GM21447 (cell line): ENCODE results near the gene ABHD11.
"Not testable (repeated sequence)": the region's sequence is repeated elsewhere in the genome, so short reads cannot be mapped to it uniquely, and the experiment has no call there.

ENCODE experiments used
- ATAC-seq: cut with Tn5 transposase; IDR thresholded peaks from one replicate; pipeline ENCODE4 v1.9.1; 2021; ENCODE audit not compliant: unreplicated experiment

ABHD11 gene, protein sequence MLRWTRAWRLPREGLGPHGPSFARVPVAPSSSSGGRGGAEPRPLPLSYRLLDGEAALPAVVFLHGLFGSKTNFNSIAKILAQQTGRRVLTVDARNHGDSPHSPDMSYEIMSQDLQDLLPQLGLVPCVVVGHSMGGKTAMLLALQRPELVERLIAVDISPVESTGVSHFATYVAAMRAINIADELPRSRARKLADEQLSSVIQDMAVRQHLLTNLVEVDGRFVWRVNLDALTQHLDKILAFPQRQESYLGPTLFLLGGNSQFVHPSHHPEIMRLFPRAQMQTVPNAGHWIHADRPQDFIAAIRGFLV

DNA sequence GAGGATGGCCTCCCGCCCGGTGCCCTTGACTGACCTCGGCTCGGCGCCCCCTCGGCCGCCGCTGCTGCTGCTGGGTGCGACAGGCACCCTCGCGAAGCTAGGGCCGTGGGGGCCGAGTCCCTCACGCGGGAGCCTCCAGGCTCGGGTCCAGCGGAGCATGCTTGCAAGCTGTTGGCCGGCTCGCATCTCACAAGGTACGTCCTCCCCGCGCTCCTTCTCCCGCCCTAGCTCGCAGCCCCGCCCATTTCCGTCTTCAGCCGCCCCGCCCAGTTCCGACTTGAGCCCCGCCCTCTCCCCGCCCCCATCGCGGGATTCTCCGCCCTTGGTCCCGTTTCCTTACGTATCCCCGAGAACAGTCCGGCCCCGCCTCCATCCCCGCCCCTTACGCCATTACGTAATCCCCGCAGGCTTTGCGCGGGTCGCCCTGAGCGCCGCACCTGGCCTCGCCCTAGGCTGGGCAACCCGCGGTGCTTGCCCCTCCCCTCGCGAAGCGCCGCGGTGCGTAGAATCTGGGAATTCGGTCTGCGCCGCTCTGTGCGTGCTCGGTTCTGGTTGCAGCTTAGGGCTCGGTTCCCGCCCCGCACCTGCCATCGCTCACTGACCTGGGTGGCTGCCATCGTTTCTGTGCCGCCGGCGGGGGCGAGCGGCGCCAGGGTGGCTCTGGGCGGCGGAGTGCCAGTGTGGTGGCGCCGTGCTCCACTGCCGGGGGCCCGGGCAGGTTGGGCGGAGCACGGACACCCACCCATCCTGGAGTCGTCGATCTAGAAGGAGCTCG lies at the start of gene ABHD11:
ABHD11 (minus strand) TSS at position 191 of the 775 bp plus-strand sequence; CDS start at position 159, 32 bp downstream.
- peak; percentile 82 for ATAC-seq

DNA sequence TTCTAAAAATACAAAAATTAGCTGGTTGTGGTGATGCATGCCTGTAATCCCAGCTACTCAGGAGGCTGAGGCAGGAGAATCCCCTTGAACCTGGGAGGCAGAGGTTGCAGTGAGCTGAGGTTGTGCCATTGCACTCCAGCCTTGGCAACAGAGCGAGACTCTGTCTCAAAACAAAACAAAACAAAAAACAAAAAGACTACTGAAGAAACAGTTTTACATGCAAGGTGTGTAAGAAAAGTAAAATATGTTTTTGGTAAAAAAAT lies 49.1 kb upstream of the ABHD11 start:
- not testable (repeated sequence) for ATAC-seq

DNA sequence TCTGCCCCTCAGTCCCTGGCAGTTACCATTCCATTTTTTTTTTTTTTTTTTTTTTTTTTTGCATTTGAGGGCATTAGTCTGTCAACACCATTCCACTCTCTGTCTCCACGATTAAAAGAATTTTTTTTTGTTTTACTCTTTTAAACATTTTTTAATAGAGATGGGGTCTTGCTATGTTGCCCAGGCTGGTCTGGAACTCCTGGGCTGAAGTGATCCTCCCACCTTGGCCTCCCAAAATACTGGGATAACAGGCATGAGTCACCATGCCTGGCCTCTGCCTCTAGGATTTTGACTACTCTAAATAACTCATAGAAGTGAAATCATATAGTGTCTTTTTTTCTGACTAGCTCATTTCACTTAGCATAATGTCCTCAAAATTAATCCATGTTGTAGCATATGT lies 48.0 kb upstream of the ABHD11 start:
- ATAC-seq: no peak

DNA sequence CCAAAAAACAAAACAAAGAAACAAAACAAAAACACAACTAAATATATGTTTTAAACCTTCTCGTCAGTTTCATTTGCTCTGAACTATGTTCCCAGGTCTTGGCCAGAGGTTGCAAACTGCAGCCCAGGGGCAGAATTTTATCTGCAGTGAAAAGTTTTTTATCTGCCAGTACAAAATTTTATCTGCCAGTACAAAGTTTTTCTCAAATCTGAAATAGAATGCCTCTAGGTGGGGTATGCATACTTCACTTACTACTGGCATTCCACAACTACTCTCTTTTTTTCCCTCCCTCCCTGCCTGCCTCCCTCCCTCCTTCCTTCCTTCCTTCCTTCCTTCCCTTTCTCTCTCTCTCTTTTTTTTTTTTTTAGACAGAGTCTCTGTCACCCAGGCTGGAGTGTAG lies 40.9 kb upstream of the ABHD11 start:
- ATAC-seq: no peak

GRCh38 chr7:73778801-73779389 lies 40.3 kb upstream of the ABHD11 start:
- ATAC-seq: no peak

GRCh38 chr7:73774923-73775322 lies 36.3 kb upstream of the ABHD11 start:
- no peak for ATAC-seq

GRCh38 chr7:73773700-73774517 lies 35.3 kb upstream of the ABHD11 start:
- no peak for ATAC-seq

DNA sequence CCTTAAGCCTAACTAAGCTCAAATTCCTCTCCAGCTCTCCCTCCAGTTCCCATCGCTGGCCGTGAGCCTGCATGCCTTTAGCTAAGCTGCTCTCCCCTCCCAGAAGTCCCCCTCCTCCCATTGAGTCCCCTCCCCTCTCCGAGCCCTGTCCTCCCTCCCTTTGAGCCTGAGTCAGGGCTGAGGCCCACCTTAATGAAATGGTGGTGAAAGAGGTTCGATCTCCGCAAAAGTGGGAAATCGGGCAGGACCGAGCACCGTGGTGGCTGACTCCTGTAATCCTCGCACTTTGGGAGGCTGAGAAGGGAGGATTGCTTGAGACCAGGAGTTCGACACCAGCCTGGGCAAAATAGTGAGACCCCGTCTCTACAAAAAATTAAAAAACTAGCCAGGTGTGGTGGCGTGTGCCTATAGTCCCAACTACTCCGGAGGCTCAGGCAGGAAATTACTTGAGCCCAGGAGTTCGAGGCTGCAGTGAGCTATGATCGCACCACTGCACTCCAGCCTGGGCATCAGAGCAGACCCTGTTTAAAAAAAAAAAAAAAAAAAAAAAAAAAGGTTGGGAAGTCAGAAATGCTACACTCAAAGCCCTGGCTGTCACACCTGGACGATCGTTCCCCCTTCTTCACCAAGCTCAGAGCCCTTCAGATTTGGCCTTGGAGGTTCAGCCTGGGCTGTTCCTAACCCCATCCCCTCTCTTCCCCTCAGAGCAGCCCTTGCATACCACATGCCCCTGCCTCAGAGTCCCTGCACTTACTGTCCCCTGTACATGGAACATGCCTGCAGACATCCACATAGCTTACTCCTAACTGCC lies 32.5 kb upstream of the ABHD11 start:
- no peak for ATAC-seq

- ATAC-seq: no peak
Observed at GRCh38 chr7:73770002-73770859, 31.6 kb upstream of the ABHD11 start, which contains the start of gene CLDN3. Gene CLDN3 (minus strand): TSS chr7:73770270. CDS start chr7:73770049, 221 bp downstream.

DNA sequence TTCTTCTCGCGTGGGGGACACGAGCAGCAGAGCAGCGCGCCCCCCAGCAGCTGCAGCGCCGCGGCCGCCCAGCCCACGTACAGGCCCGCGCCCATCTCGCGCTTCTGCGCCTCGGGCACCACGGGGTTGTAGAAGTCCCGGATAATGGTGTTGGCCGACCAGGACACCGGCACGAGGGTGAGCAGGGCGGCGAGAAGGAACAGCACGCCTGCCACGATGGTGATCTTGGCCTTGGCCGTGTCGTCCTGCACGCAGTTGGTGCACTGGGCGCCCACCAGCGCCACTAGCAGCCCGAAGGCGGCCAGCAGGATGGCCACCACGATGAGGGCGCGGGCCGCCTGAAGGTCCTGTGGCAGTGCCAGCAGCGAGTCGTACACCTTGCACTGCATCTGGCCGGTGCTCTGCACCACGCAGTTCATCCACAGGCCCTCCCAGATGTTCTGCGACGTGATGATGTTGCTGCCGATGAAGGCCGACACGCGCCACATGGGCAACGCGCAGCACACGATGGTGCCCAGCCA lies 30.9 kb upstream of the ABHD11 start:
- ATAC-seq: no peak

GRCh38 chr7:73768641-73769480 lies 30.3 kb upstream of the ABHD11 start:
- no peak for ATAC-seq

DNA sequence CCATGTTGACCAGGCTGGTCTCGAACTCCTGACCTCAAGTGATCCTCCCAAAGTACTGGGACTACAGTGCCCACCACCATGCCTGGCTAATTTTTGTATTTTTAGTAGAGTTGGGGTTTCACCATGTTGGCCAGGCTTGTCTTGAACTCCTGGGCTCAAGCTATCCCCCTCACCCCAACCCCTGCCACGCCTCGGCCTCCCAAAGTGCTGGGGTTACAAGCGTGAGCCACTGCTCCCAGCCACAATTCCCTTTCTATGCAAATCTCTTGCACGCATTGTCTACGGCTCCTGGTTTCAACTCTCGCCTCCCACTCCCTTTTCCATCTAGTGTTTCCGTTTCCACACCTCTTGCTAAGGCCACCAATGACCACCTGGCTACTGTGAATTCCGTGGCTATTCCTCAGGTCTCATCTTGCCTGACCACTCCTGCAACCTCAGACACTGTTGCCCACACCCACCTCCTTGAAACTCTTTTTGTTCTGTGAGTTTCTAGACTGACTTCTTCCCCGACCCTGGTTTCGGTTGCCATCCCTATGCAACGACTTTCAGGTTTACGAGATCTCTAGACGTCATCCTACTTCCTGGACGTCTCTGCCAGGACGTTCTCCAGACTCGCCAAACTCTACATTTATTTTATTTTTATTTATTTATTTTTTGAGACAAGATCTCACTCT lies 28.1 kb upstream of the ABHD11 start:
- ATAC-seq: no peak

DNA sequence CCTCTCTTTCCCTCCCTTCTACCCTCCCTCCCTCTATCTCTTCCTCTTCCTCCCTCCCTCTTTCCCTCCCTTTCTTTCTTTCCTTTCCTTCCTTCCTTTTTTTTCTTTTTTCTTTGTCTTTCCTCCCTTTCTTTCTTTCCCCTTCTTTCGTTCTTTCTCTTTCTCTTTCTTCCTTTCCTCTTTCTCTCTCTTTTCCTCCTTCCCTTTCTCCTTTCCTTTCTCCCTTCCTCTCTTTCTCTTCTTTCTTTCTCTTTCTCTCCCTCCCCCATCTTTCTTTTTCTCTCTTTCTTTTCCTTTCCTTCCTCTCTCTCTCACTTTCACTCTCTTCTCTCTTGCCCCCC lies 24.0 kb upstream of the ABHD11 start:
- no peak for ATAC-seq

- ATAC-seq: no peak
Observed at GRCh38 chr7:73761854-73762658, 23.5 kb upstream of the ABHD11 start.

DNA sequence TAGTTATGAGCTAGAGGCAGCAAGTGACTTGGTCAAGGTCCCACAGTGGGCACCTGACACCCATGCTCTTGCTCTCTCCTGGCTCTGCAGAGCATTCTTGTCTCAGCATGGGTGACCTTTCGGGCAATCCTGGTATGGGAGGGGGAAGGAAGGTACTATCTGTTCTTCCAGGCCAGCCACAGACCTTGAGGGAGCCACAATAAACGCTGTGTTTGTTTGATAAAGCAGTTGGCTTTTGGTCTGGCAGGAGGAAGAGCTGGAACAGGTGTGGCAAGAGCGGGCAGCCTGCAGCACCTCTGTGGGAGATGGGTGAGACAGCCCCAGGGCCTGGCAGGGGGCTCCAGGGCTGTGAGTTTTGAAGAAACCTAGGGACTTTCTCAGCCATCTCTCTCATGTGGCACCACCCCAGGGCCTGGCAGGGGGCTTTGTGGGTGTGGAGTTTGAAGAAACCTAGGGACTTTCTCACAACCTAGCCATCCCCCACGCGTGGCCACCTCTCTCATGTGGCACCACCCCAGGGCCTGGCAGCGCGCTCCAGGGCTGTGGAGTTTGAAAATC lies 20.1 kb upstream of the ABHD11 start:
- ATAC-seq: no peak

DNA sequence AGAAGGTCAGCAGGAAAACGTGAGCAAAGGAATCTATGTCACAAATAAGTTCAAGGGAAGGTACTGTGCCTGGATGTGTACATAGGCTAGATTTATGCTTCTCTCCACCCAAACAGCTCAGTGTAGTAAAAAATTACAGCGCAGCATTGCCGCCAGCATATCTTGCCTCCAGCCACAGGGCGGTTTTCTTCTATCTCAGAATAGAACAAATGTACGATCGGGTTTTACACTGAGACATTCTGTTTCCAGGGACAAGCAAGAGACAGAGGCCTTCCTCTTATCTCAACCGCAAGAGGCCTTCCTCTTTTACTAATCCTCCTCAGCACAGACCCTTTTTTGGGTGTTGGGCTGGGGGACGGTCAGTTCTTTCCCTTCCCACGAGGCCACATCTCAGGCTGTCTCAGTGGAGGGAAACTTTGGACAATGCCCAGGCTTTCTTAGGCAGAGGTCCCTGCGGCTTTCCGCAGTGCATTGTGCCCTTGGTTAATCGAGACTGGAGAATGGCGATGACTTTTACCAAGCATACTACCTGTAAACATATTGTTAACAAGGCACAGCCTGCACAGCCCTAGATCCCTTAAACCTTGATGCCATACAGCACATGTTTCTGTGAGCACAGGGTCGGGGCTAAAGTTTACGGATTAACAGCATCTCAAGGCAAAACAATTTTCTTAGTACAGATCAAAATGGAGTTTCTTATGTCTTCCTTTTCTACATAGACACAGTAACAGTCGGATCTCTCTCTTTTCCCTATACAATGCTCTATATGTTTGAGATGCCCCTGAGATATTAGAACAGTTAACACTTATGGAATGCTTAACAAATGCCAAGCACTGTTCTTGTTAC lies 11.6 kb upstream of the ABHD11 start:
- ATAC-seq: no peak
